Vagina (tissue), 2 donors: Measurements from ENCODE around the gene OLFM1.

Source experiments
- CTCF ChIP-seq, 3 experiments: fragments of 450-650 bp in 2 of 3; fragments of 200-600 bp in 1 of 3; sonication (generic) in 1 of 3; IDR thresholded peaks; one replicate each; pipeline ENCODE4 v1.5.1; 2017 to 2019; ENCODE audit warnings: antibody characterized with exemption in 3 of 3, mild to moderate bottlenecking in 2 of 3, moderate library complexity in 2 of 3
- POLR2A ChIP-seq, 2 donors: fragments of 450-650 bp; IDR thresholded peaks; one replicate each; pipeline ENCODE4 v1.6.1; 2017; ENCODE audit warnings: antibody characterized with exemption in 2 of 2, mild to moderate bottlenecking in 2 of 2, moderate library complexity in 2 of 2
- POLR2AphosphoS5 ChIP-seq, 2 donors: sonication (generic); formaldehyde crosslinking; IDR thresholded peaks; one replicate each; pipeline ENCODE4 v1.9.0; 2017; ENCODE audit warnings: antibody characterized with exemption in 2 of 2, mild to moderate bottlenecking in 2 of 2, low read depth in 1 of 2; ENCODE audit not compliant: insufficient read depth in 1 of 2

GRCh38 chr9:135170535-135170934, 83.1 kb downstream of the OLFM1 start:
- TF ChIP-seq CTCF (IDR thresholded peaks at IDR 0.05), result no peak
- TF ChIP-seq POLR2AphosphoS5 (IDR thresholded peaks at IDR 0.05; ENCODE audit: insufficient read depth in 1 of 2, low read depth in 1 of 2), result no peak
- no peak for TF ChIP-seq POLR2A (IDR thresholded peaks at IDR 0.05)
